Stimulated activated CD4-positive, alpha-beta T cell treated with anti-CD3 and anti-CD28 coated beads, TNF-alpha, amount 100 ng/mL, for 4 hours (primary cell): ENCODE data around the gene ABCB1.
"Not testable (repeated sequence)": the region's sequence is repeated elsewhere in the genome, so short reads cannot be mapped to it uniquely, and the experiment has no call there.

Source experiments
- DNase-seq, 3 experiments: peaks; one replicate each; pipeline ENCODE4 v3.0.0-alpha.2; 2020; ENCODE audit warnings: low read depth in 3 of 3

ABCB1 gene

GRCh38 chr7:87575521-87575920, 25.2 kb downstream of the ABCB1 start:
- no peak for DNase-seq

DNA sequence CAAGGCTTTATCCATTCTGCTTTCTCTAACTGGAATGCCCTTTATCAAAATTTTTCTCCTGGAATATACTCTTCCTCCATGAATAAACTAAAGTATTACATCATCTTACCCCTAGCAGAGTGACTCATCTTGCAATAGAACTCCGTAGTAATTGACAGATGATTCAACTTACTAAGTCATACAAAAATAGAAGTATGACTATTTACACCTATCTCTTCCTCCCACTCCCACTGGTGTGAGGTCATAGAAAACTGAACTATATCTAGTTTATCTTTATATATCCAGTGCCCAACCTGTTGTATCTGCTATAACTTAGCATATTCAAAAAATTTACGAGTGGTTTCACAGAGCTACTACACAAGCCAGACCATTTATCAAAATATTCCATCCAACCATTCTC, 26.1 kb downstream of the ABCB1 start:
- no peak for DNase-seq

GRCh38 chr7:87572513-87572912, 28.2 kb downstream of the ABCB1 start:
- not testable (repeated sequence) for DNase-seq

DNA sequence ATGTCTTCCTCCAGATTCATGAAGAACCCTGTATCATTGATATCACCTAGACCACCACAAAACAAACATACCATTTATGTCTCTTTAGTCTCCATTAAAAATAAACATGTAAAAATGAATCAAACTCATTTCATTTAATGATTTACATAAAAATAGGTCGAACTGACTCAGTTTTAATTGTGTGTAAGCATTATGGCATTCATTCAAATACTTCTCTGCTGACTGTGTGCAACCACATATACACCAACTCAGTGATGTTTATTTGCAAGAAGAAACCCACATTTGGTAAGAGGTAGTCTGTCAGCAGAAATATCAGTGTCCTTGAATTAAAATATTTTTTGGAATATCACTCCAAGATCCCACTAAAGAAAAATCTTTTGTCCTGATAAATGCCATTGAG, 30.5 kb downstream of the ABCB1 start:
- DNase-seq: no peak

DNA sequence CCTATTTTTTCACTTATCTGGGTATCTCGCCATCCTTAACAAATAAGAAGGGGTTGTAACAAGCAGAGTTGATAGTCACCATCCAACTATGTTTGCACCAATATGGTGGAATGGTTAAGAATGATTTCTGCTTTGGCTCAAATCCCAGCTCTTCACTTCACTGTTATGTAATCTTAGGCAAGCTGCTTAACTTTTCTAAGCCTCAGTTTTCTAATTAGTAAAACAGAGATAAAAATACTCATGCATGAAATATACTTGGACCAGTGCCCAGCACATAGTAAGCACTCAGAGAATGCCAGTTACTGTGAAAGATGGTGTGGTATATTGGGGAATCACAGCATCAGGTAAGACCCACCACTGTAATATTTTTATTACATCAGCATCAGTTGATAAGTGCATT, 33.6 kb downstream of the ABCB1 start:
- no peak for DNase-seq

DNA sequence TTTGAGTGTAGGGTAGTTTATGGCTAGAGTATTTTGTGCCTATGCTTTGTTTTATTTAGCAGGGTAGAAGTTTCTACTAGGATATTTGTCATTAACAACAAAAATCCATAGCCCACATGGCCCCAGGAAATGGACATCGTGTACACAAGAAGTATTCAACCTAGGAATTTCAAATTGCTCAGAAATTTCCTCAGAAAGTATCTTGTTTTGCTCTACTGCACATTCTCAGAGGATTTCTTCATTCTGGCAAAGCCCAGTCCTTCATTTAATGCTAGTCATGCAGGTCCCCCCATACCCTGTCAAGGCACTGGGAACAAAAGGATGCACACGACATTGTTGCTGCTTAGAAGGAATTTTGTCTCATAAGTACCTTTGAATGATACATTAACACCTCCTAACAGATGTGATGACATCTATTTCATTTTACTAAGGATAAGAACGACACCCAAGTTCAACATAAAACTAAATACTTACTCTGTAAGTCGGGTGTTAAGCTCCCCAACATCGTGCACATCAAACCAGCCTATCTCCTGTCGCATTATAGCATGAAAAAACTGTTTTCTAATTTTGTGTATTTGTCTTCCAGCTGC, 34.3 kb downstream of the ABCB1 start:
- DNase-seq: no peak

DNA sequence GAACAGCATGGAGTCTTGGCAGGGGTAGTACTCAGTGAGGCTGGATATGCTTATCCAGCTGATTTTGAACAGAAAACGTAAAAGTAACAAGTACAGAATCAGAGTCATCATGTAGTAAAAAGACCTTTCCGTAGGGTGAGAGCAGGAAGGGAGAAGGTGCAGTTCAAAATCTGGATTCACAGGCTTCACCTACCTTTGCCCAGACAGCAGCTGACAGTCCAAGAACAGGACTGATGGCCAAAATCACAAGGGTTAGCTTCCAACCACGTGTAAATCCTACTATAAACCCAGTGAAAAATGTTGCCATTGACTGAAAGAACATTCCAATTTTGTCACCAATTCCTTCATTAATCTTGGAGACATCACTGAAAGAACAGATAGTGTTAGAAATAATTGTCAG, 34.8 kb downstream of the ABCB1 start:
- DNase-seq: no peak

DNA sequence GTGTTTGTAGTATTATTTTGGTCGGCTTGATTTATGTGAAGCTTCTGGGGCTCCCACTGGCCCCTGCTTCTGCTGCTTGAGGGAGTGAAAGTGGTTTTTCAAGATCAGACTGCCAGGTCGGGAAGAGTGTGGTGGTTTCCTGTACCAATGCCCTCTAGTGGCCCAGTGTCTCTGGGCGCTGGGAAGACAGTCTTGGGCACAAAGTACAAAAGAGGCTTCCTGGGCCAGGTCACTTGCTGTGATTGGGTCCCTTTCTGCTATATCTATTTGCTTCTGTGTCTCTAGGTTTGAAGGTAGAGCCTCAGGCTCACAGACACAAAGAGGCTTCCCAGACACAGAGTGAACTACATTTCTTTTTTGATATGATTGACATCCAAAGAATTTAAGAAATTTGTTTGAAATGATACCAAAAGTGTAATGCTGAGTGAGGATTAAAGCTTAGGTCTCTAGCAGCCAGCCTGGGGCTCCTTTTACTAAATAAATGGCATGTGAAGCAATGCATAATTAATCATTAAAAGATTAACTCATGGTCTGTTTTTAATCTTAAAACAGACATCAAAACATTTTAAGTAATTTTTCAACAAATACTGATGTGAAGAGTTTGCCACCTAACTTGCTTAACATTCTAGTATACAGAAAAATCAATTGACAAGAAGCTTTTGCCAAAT, 36.3 kb downstream of the ABCB1 start:
- no peak for DNase-seq

DNA sequence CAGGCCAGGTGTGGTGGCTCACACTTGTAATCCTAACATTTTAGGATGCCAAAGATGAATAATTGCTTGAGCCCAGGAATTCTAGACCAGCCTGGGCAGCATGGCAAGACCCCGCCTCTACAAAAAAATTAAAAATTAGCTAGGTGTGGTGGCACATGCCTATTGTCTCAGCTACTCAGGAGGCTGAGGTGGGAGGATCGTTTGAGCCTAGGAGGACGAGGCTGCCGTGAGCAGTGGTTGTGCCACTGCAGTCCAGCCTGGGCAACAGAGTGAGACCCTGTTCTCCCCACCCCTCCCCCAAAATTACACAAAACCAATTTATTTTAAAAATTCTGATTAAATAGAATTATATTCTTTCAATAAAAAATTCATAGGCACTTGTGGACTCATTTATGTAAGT, 39.0 kb downstream of the ABCB1 start:
- no peak for DNase-seq

DNA sequence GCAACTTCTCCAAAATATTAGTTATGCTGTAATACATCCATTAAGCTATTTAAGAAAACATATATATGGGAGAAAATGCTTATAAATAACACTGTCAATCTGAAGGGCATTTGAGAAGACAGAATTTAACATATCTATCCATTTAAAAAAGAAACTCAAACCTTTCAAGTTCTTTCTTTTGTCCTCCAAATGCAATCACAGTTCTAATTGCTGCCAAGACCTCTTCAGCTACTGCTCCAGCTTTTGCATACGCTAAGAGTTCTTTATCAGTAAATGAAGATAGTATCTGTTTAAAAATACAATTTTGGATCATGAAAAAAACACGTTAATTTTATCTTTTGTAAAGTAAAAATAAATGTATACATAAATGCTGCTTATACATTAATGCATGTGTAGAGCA, 39.6 kb downstream of the ABCB1 start:
- DNase-seq: no peak

DNA sequence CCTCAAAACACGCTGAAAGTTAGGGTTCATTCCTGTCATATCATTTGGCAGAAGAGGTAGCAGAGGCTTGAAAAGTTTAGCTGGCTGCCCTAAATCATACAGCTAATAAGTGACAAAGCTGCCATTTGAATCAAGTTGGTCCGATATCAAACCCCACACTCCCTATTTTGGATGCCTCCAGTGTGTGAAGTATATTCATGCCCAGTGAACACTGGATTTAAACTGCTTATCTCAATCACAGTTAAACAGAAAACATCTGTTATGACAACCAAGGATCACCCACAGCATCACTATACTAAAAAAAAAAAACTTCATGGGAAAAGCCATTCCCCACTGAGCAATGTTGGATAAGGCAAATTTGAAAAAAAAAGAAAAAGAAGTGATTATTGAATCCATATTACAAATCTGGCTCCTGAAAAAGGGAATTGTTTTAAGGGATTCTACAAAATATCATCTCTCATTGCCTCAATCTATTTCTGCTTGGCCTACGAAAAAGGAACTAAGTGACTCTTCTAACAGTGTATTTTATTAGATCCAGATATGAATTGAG, 48.3 kb downstream of the ABCB1 start:
- no peak for DNase-seq

DNA sequence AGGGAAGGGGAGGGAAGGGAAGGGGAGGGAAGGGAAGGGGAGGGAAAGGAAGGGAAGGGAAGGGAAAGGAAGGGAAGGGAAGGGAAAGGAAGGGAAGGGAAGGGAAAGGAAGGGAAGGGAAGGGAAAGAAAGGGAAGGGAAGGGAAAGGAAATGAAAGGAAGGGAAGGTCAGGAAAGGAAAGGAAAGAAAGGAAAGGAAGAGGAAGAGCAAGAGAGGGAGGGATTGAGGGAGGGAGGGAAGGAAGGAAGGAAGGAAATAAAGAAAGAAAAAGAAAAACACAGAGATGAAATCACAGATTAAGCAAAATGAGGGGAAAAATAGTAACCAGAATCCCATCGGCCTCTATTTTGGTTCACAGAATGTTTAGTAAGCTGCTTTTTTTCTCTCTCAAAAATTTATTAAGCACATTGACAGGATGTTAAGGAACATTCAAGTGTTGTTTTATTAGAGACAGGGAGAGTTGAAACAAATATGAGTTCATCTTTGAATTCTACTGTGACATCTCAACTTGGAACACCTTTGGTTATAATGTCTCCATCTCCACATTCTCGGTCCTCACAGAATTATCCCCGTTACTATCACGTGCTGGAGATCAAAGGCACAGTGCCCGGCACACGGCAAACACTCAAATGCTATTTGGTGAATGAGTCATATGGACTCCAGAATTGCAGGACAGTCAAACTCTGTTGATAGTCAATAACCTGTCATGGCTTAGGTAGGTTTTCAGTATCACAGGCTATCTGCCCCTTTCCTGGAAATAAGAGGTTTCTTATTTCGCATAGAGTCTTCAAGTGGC, 52.4 kb downstream of the ABCB1 start:
- no peak for DNase-seq

DNA sequence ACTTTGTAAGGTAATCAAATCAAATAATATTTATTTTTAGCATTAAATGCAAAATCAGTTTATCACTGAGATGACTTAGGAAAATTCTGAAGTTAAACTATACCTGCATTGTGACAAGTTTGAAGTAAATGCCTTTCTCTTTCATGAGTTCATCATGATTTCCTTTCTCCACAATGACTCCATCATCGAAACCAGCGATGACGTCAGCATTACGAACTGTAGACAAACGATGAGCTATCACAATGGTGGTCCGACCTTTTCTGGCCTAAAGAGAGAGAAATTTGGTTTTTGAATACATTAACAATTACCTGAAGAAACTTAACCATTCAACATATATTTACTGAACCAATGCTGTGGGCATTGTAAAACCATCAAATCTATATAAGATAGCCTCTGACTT, 54.9 kb downstream of the ABCB1 start:
- DNase-seq: no peak

DNA sequence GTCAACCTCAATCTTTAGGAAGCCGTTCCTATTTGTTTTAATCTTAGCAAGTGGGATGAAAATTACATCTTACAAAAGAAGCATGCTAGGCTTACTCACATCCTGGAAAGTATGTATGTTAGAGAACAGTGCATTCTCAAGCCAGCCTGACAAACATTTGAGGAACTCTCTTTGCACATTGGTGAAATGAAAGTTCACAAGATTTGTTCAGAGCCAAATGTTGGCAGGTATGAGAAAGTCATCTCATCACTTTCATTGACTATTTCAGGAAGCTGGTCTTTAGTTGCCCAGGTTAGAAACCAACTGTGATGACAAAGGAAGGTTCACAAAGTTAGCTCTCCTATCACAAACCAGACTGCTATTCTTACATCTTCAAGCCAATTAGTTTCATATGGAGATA, 57.1 kb downstream of the ABCB1 start:
- DNase-seq: no peak

DNA sequence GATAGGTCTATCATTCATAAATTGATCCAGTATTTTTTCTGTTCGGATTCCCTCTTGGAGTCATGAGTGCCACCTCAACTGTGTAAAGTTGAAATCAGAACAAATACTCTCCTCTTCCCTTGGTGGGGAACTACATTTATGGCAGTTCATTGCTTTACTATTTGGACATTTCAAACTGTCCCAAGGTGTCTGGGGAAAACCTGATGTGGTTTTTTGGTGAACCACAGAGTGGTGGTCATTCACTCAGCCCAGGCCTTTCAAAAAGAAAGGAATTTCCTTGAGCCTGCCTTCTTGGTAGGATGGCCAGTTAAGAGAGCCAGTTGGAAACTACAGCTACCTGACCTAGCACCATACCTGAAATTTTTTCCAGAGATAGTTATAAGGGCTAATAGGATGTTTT, 59.0 kb downstream of the ABCB1 start:
- DNase-seq: no peak

DNA sequence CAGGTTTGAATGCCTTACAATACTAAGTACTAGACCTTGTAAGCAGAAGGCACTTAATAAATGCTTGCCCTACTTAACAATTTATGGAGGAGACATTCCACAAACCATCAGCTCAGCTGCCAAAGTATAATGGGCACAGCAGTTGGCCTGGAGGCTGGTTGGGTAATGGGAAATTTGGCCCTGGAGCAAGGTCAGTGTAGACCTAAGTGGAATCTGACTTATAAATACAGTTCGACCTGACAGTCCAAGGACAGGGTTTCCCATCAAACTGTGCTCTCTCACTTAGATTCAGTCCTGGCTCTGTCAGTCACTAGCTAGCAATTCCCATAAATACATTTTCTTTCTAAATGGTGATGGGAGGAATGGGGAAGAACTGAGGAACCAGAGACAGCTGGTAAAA, 62.6 kb downstream of the ABCB1 start:
- no peak for DNase-seq

DNA sequence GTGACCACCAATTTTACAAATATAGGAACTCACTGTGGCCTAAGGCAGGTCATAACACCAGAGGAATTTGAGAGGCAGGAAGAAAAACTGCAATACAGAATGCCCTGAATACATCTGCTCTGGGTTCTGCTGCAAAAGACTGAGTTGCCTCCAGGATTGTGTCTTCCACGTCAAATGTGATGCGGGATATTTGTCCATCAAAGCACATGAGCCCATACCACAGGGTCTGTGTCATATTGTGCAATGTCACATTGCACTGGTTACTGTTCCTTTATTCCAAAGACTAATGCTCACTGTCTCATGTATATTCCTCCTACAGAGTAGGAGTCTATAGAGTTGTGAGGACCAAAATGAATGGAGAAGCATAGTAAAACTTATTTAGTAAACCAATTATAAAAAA, 66.6 kb downstream of the ABCB1 start:
- no peak for DNase-seq

- DNase-seq: no peak
These were observed 70.6 kb downstream of the ABCB1 start for GRCh38 chr7:87530126-87530525.

DNA sequence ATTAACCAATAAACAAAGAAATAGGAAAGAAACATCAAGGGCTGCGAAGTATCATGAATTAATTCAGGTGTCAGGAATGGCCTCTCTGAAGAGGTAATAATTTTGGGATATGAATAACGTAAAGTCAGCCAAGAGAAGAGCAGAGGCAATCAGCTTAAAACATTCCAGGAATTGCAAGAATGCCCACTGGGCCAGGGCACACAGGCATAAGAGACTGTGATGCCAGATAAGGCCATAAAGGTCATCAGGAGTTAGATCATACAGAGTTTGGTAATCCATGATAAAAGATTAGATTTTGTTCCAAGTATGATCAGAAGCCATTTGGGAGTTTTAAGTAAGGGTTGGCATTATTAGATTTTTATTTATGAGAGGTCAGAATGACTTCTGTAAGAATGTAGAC, 72.0 kb downstream of the ABCB1 start:
- no peak for DNase-seq

DNA sequence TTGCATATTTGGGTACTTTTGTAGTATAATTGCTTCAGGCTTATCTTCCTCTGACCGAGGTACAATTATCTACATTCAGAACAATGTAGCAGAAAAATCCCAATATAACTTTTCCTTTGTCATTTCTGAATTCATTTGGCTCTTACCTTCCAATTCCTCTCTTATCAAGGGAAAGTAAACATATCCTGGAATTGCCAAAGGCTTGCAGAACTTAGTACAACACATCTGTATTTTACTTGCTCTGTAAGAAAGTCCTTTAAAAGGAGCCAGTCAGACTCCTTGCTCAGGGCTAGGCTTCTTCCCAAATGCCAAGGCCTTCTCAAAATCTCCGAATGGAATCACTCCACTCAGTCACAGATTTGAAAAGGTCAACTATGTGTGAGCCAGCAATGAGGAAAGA, 81.9 kb downstream of the ABCB1 start:
- DNase-seq: no peak

DNA sequence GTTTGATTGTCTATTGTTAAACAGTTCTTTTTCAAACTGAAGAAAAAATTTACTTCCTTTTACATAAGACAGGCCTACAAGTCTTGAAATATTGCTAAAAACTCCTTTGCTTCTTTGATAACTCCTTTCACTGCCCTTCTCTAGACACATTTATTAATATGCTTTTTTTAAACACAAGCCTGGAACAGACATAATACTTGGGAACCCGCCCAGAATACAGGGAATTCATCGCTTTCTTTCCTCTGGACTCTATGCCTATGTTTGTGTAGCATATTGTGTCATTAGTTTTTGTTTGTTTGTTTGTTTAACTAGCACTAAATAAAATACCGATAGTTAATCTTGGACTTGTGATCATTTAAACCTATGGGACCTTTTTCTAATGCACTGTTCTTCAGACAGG, 82.8 kb downstream of the ABCB1 start:
- DNase-seq: no peak

- no peak for DNase-seq
These were observed 83.4 kb downstream of the ABCB1 start for GRCh38 chr7:87517136-87517815.
